Measurements from ENCODE around the gene BTNL2. TPM values are rescaled to one million over a fixed set of nuclear protein-coding genes. Genes with fewer than 3 reads are reported as not detected.

Gene BTNL2
- total and polyA plus RNA-seq, 9 of the 15 experiments (the other 6 are each of a cell fraction or from before 2014, with no cell fraction given) = not detected

DNA sequence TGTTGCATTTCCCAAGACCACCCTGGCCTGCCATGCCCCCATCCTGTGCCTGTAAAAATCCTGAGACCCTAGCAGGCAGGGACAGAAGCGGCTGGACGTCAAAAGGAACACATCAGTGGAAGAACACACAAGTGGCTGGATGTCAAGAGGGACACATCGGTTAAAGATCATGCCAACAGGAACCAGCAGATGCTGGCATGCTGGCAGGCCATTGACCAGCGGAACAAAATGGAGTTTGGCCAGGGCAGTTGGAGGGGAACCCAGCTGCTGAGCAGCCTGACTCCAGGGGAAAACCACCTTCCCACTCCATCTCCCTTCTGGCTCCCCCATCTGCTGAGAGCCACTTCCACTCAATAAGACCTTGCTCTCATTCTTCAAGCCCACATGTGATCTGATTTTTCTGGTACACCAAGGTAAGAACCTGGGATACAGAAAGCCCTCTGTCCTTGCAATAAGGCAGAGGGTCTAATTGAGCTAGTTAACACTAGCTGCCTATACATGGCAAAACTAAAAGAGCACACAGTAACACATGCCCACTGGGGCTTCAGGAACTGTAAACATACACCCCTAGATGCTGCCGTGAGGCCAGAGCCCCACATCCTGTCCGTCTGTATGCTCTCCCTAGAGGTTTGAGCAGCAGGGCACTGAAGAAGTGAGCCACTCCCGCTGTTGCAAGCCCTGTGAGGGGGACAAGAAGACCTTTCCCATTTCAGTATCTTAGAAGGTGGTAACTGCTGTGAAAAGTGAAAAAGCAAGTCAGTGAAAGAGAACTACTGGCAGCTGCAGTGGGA is 31.0 kb downstream of the BTNL2 start:
- no TSS peak for BruUV-seq (replicated peaks)
- H4K20me1 ChIP-seq (replicated peaks; ENCODE audit: control insufficient read depth, insufficient read depth, low read length) = no peaks in the 10 kb centered on the region
- intact Hi-C loops (cut with micrococcal nuclease) = no loop called here
- no peak overlapping the region for H3K4me2 ChIP-seq (ENCODE audit: insufficient read depth, low read length)
- no peak overlapping the region for H3K4me3 ChIP-seq
- TF ChIP-seq HNRNPUL1 (IDR thresholded peaks at IDR 0.05; ENCODE audit: low read length) (no peak), CBX5 (IDR thresholded peaks at IDR 0.05; ENCODE audit: borderline replicate concordance, low read depth) (no peak), XRCC3 (IDR thresholded peaks at IDR 0.05) (no peak), ZZZ3 (IDR thresholded peaks at IDR 0.05) (no peak)
- POLR2A ChIA-PET = no interaction called here
- DNase-seq (ENCODE audit: extremely low read depth in 1 of 4, low spot score in 3 of 4) (no peak), FAIRE-seq (no peak), ATAC-seq (no peak)
- H3K79me2 ChIP-seq (ENCODE audit: control insufficient read depth, insufficient read depth, low read length) = no peaks in the 10 kb centered on the region
- peaks cover 2 to 12% of the 10 kb centered on the region in 2 experiments; a peak in 3 of 5 replicates for H3K27me3 ChIP-seq (ENCODE audit: control insufficient read depth in 2 of 2, insufficient read depth in 2 of 2, low read length in 2 of 2)
- no peak overlapping the region for H3K9ac ChIP-seq (ENCODE audit: insufficient read depth in 1 of 2, low read depth in 2 of 2, low read length in 2 of 2)
- no peaks in the 10 kb centered on the region for H3K9me1 ChIP-seq (ENCODE audit: control insufficient read depth, insufficient read depth, low read length)
- no peaks in the 10 kb centered on the region for H3K9me3 ChIP-seq (replicated peaks; ENCODE audit: control insufficient read depth, insufficient read depth, low read depth, low read length)
- no peaks in the 10 kb centered on the region for H3K36me3 ChIP-seq (ENCODE audit: control insufficient read depth, insufficient read depth, low read length)
- 2% methylated on average over 7 of the region's 7 CpGs for WGBS (ENCODE audit: insufficient coverage, low coverage, missing lambda C conversion rate)
- no peak overlapping the region for H3K27ac ChIP-seq (ENCODE audit: extremely low read depth, low read depth, low read length)
- H3K4me1 ChIP-seq (replicated peaks in 1 of 2; ENCODE audit: control insufficient read depth in 2 of 2, insufficient read depth in 2 of 2, low read length in 2 of 2) = no peaks in the 10 kb centered on the region
- no peak overlapping the region for H2AFZ ChIP-seq (ENCODE audit: low read depth, low read length)
- in situ Hi-C loops (cut with MboI) = no loop called here
- CTCF ChIA-PET (ENCODE audit: low intra/inter-chr PET ratio) = no interaction called here

GRCh38 chr6:32371803-32372202 is 35.2 kb downstream of the BTNL2 start, which contains the start of gene TSBP1:
Gene TSBP1, minus strand, starts transcription at chr6:32371903. Its CDS starts 197 bp downstream, at chr6:32371706.
- peaks cover 14 to 23% of the 10 kb centered on the region in 2 experiments; a peak in 4 of 5 replicates for H3K27me3 ChIP-seq (ENCODE audit: control insufficient read depth in 2 of 2, insufficient read depth in 2 of 2, low read length in 2 of 2)
- H3K36me3 ChIP-seq (ENCODE audit: control insufficient read depth, insufficient read depth, low read length) = no peaks in the 10 kb centered on the region
- H3K4me3 ChIP-seq = no peak within 1 kb of the TSS
- no peaks in the 10 kb centered on the region for H3K4me1 ChIP-seq (replicated peaks in 1 of 2; ENCODE audit: control insufficient read depth in 2 of 2, insufficient read depth in 2 of 2, low read length in 2 of 2)
- no peaks in the 10 kb centered on the region for H3K9me1 ChIP-seq (ENCODE audit: control insufficient read depth, insufficient read depth, low read length)
- ChIA-PET CTCF (ENCODE audit: low intra/inter-chr PET ratio) (no interaction called here), POLR2A (no interaction called here)
- no peaks in the 10 kb centered on the region for H3K9me3 ChIP-seq (replicated peaks; ENCODE audit: control insufficient read depth, insufficient read depth, low read depth, low read length)
- H3K79me2 ChIP-seq (ENCODE audit: control insufficient read depth, insufficient read depth, low read length) = no peaks in the 10 kb centered on the region
- intact Hi-C loops (cut with micrococcal nuclease) (no loop called here), in situ Hi-C loops (cut with MboI) (no loop called here)
- ATAC-seq (no peak), DNase-seq (ENCODE audit: extremely low read depth in 1 of 4, low spot score in 3 of 4) (no peak), FAIRE-seq (no peak)
- no peaks in the 10 kb centered on the region for H4K20me1 ChIP-seq (replicated peaks; ENCODE audit: control insufficient read depth, insufficient read depth, low read length)
- no peak within 1 kb of the TSS for H2AFZ ChIP-seq (ENCODE audit: low read depth, low read length)
- BruUV-seq (replicated peaks) = no TSS peak
- no peak within 1 kb of the TSS for H3K4me2 ChIP-seq (ENCODE audit: insufficient read depth, low read length)
- no peak within 1 kb of the TSS for H3K9ac ChIP-seq (ENCODE audit: insufficient read depth in 1 of 2, low read depth in 2 of 2, low read length in 2 of 2)
- H3K27ac ChIP-seq (ENCODE audit: extremely low read depth, low read depth, low read length) = no peak within 1 kb of the TSS
- TF ChIP-seq GABPA (tag; conservative IDR thresholded peaks at IDR 0.05; ENCODE audit: low read depth) (no peak), ZBTB5 (IDR thresholded peaks at IDR 0.05) (no peak)
